Naive thymus-derived CD4-positive, alpha-beta T cell (primary cell): Measurements from ENCODE around the gene CPPED1. TPM values are rescaled to one million over a fixed set of nuclear protein-coding genes. Genes with fewer than 3 reads are reported as not detected.
"Not testable (repeated sequence)": the region's sequence is repeated elsewhere in the genome, so short reads cannot be mapped to it uniquely, and the experiment has no call there.

Experiments
- ATAC-seq: fragments of 150-1000 bp; cut with Tn5 transposase; 2 replicates; pipeline ENCODE4 v1.10.0; 2021; ENCODE audit warnings: mild to moderate bottlenecking, moderate library complexity
- CTCF ChIA-PET: fragments of 350-600 bp; sonication (Branson Sonifier 250); formaldehyde crosslinking; loops from one replicate; lab custom pipeline; 2021; ENCODE audit warnings: antibody characterized with exemption; lab: Charles Lee
- POLR2A ChIA-PET: fragments of 350-600 bp; sonication (Branson Sonifier 250); formaldehyde crosslinking; loops from one replicate; lab custom pipeline; 2021; ENCODE audit warnings: antibody characterized with exemption, inconsistent platforms; lab: Charles Lee
- DNase-seq, 9 donors: peaks; one replicate each; pipeline versions ENCODE4 v3.0.0 to v3.0.0-alpha.2; 2020 to 2022; ENCODE audit warnings: mixed read lengths in 1 of 9
- H3K27ac ChIP-seq: one replicate; pipeline ENCODE4 v1.7.0; 2013; ENCODE audit warnings: mild to moderate bottlenecking, low read depth, low read length, moderate library complexity
- H3K27me3 ChIP-seq, 2 donors: one replicate each; pipeline ENCODE4 v1.7.0; 2013; ENCODE audit warnings: low read length in 2 of 2, mild to moderate bottlenecking in 2 of 2, moderate library complexity in 2 of 2; ENCODE audit not compliant: control insufficient read depth in 2 of 2, insufficient read depth in 2 of 2
- H3K36me3 ChIP-seq, 3 experiments: 1 replicate in 2 of 3; 2 replicates in 1 of 3; pipeline ENCODE4 v1.7.0; 2013; ENCODE audit warnings: low read length in 3 of 3, mild to moderate bottlenecking in 3 of 3, moderate library complexity in 1 of 3; ENCODE audit not compliant: insufficient read depth in 3 of 3, control insufficient read depth in 2 of 3
- H3K4me1 ChIP-seq, 2 donors: one replicate each; pipeline ENCODE4 v1.7.0; 2013; ENCODE audit warnings: low read length in 2 of 2, mild to moderate bottlenecking in 2 of 2, moderate library complexity in 1 of 2; ENCODE audit not compliant: control insufficient read depth in 2 of 2, insufficient read depth in 2 of 2
- H3K4me3 ChIP-seq: 2 replicates; pipeline ENCODE4 v1.7.0; 2013; ENCODE audit warnings: mild to moderate bottlenecking, low read length
- H3K9me3 ChIP-seq, 3 experiments: 1 replicate in 2 of 3; 2 replicates in 1 of 3; pipeline ENCODE4 v1.7.0; 2013; ENCODE audit warnings: low read length in 3 of 3; ENCODE audit not compliant: control insufficient read depth in 2 of 3
- H3K27ac Mint-ChIP-seq, 9 donors: one replicate each; pipeline ENCODE4 v1.8.0; 2020 to 2022; ENCODE audit warnings: mixed read lengths in 9 of 9, mild to moderate bottlenecking in 8 of 9, moderate library complexity in 5 of 9, inconsistent platforms in 2 of 9
- H3K27me3 Mint-ChIP-seq, 5 donors: one replicate each; pipeline ENCODE4 v1.8.0; 2021 to 2022; ENCODE audit warnings: mixed read lengths in 5 of 5, mild to moderate bottlenecking in 1 of 5
- H3K36me3 Mint-ChIP-seq, 5 donors: one replicate each; pipeline ENCODE4 v1.8.0; 2020 to 2022; ENCODE audit warnings: mixed read lengths in 5 of 5, mild to moderate bottlenecking in 3 of 5, inconsistent platforms in 1 of 5
- H3K4me1 Mint-ChIP-seq, 7 donors: one replicate each; pipeline ENCODE4 v1.8.0; 2020 to 2022; ENCODE audit warnings: mixed read lengths in 7 of 7, mild to moderate bottlenecking in 3 of 7, inconsistent platforms in 1 of 7
- H3K4me3 Mint-ChIP-seq, 10 donors: one replicate each; pipeline ENCODE4 v1.8.0; 2020 to 2022; ENCODE audit warnings: mild to moderate bottlenecking in 10 of 10, mixed read lengths in 10 of 10, moderate library complexity in 6 of 10, inconsistent platforms in 2 of 10
- H3K9me3 Mint-ChIP-seq, 11 donors: one replicate each; pipeline ENCODE4 v1.8.0; 2020 to 2022; ENCODE audit warnings: mixed read lengths in 11 of 11, mild to moderate bottlenecking in 4 of 11, inconsistent platforms in 1 of 11, moderate library complexity in 1 of 11
- intact Hi-C, 2 donors: fragments of 100-400 bp; cut with micrococcal nuclease; formaldehyde crosslinking; loops; one replicate each; pipeline ENCODE4 v1.15.1; 2023
- polyA plus RNA-seq, 2 donors: library from polyadenylated mRNA; unstranded; fragments of 300-500 nt; fragmentation: Illumina TruSeq; gene quantifications; one replicate each; pipeline ENCODE4 v1.2.3, GENCODE V29; 2021
- total RNA-seq, 6 experiments: library from RNA in 5 of 6; stranded (reverse) in 5 of 6; gene quantifications; 1 replicate in 5 of 6; 2 replicates in 1 of 6; pipeline ENCODE4 v1.2.3 and lab custom pipeline; 2021 to 2026

CPPED1 gene
- total and polyA plus RNA-seq, 7 experiments from 2014 or later: 2.4 to 56.5 (median 3.8) TPM

- ATAC-seq, H3K4me3 Mint-ChIP-seq, H3K4me3 ChIP-seq, H3K36me3 ChIP-seq, H3K27me3 ChIP-seq, H3K4me1 ChIP-seq, CTCF ChIA-PET, H3K27ac Mint-ChIP-seq, POLR2A ChIA-PET, H3K9me3 ChIP-seq, intact Hi-C loops, H3K4me1 Mint-ChIP-seq, H3K27me3 Mint-ChIP-seq, H3K27ac ChIP-seq, H3K9me3 Mint-ChIP-seq, DNase-seq: not testable (repeated sequence)
- H3K36me3 Mint-ChIP-seq: peaks cover 0 to 22% (median 8%) of the 10 kb centered on the region in 5 donors
These were observed 37.5 kb downstream of the CPPED1 start for GRCh38 chr16:12766208-12766607.

- H3K4me3 Mint-ChIP-seq: no peak overlapping the region
These were observed 38.7 kb downstream of the CPPED1 start for GRCh38 chr16:12764813-12765488.

GRCh38 chr16:12763517-12763916 is 40.2 kb downstream of the CPPED1 start:
- Mint-ChIP-seq H3K9me3 (no peaks in the 10 kb centered on the region), H3K27me3 (no peaks in the 10 kb centered on the region), H3K4me3 (no peak overlapping the region), H3K27ac (no peak overlapping the region), H3K36me3 (peaks cover 0 to 11% (median 5%) of the 10 kb centered on the region in 5 donors), H3K4me1 (peaks cover 0 to 7% (median 5%) of the 10 kb centered on the region in 7 donors)
- no peaks in the 10 kb centered on the region for H3K36me3 ChIP-seq
- no peaks in the 10 kb centered on the region for H3K4me1 ChIP-seq
- ATAC-seq: no peak
- ChIA-PET POLR2A (no interaction called here), CTCF (interaction anchor here (0.7 kb wide), 1 partner anchor 71 kb away, joined by 3 read pairs; no protein-coding TSS in a partner anchor)
- no peak overlapping the region for H3K27ac ChIP-seq
- no peaks in the 10 kb centered on the region for H3K9me3 ChIP-seq
- H3K4me3 ChIP-seq: no peak overlapping the region
- H3K27me3 ChIP-seq: no peaks in the 10 kb centered on the region
- DNase-seq: no peak
- intact Hi-C loops: no loop called here

More at GRCh38 chr16:12764813-12765488, 38.7 kb downstream of the CPPED1 start:
- intact Hi-C loops: no loop called here
- no peaks in the 10 kb centered on the region for H3K27me3 Mint-ChIP-seq
- Histone ChIP-seq H3K4me1 (no peaks in the 10 kb centered on the region), H3K27me3 (no peaks in the 10 kb centered on the region), H3K9me3 (no peaks in the 10 kb centered on the region), H3K4me3 (no peak overlapping the region), H3K36me3 (no peaks in the 10 kb centered on the region), H3K27ac (no peak overlapping the region)
- H3K36me3 Mint-ChIP-seq: peaks cover 0 to 14% (median 4%) of the 10 kb centered on the region in 5 donors
- ChIA-PET POLR2A (no interaction called here), CTCF (no interaction called here)
- no peak for ATAC-seq
- DNase-seq: no peak
- peaks cover 0 to 8% (median 5%) of the 10 kb centered on the region in 7 donors for H3K4me1 Mint-ChIP-seq
- H3K27ac Mint-ChIP-seq: no peak overlapping the region
- no peaks in the 10 kb centered on the region for H3K9me3 Mint-ChIP-seq

GRCh38 chr16:12760819-12761611 is 42.7 kb downstream of the CPPED1 start:
- H3K27me3 ChIP-seq: no peaks in the 10 kb centered on the region
- no peaks in the 10 kb centered on the region for H3K4me1 ChIP-seq
- DNase-seq (no peak), ATAC-seq (no peak)
- Mint-ChIP-seq H3K4me3 (no peak overlapping the region), H3K36me3 (peaks cover 0 to 5% (median under 1%) of the 10 kb centered on the region in 5 donors), H3K9me3 (no peaks in the 10 kb centered on the region), H3K4me1 (no peaks in the 10 kb centered on the region), H3K27ac (no peak overlapping the region), H3K27me3 (no peaks in the 10 kb centered on the region)
- intact Hi-C loops: no loop called here
- H3K27ac ChIP-seq: no peak overlapping the region
- POLR2A ChIA-PET: no interaction called here
- no peak overlapping the region for H3K4me3 ChIP-seq
- H3K9me3 ChIP-seq: no peaks in the 10 kb centered on the region
- H3K36me3 ChIP-seq: no peaks in the 10 kb centered on the region
- CTCF ChIA-PET: interaction anchor here (0.7 kb wide), 1 partner anchor 1270 kb away, joined by 4 read pairs; no protein-coding TSS in a partner anchor

- Mint-ChIP-seq H3K4me1 (no peaks in the 10 kb centered on the region), H3K9me3 (no peaks in the 10 kb centered on the region), H3K4me3 (no peak overlapping the region), H3K27me3 (no peaks in the 10 kb centered on the region), H3K27ac (no peak overlapping the region), H3K36me3 (peaks cover 0 to 5% (median 0%) of the 10 kb centered on the region in 5 donors)
- H3K4me1 ChIP-seq: no peaks in the 10 kb centered on the region
- no peak for ATAC-seq
- no peaks in the 10 kb centered on the region for H3K36me3 ChIP-seq
- DNase-seq: no peak
- intact Hi-C loops: no loop called here
- CTCF ChIA-PET: no interaction called here
- H3K4me3 ChIP-seq: no peak overlapping the region
- H3K27me3 ChIP-seq: no peaks in the 10 kb centered on the region
- H3K27ac ChIP-seq: no peak overlapping the region
- POLR2A ChIA-PET: no interaction called here
- no peaks in the 10 kb centered on the region for H3K9me3 ChIP-seq
These were observed 44.8 kb downstream of the CPPED1 start for GRCh38 chr16:12758670-12759558.

- Histone ChIP-seq H3K4me3 (no peak overlapping the region), H3K36me3 (no peaks in the 10 kb centered on the region), H3K4me1 (no peaks in the 10 kb centered on the region), H3K27ac (no peak overlapping the region), H3K27me3 (no peaks in the 10 kb centered on the region), H3K9me3 (no peaks in the 10 kb centered on the region)
- CTCF ChIA-PET: no interaction called here
- intact Hi-C loops: no loop called here
- Mint-ChIP-seq H3K4me1 (peaks cover 0 to 3% (median 0%) of the 10 kb centered on the region in 7 donors), H3K4me3 (no peak overlapping the region), H3K27ac (no peak overlapping the region), H3K9me3 (no peaks in the 10 kb centered on the region), H3K36me3 (peaks cover 0 to 6% (median 0%) of the 10 kb centered on the region in 5 donors), H3K27me3 (no peaks in the 10 kb centered on the region)
- ATAC-seq (no peak), DNase-seq (no peak)
- POLR2A ChIA-PET: no interaction called here
These were observed 45.5 kb downstream of the CPPED1 start for GRCh38 chr16:12758031-12758669.
